ENCODE data around the gene TLX2. TPM values are rescaled to one million over a fixed set of nuclear protein-coding genes. Genes with fewer than 3 reads are reported as not detected.

TLX2 gene
- polyA plus RNA-seq, 1 experiment, result not detected

DNA sequence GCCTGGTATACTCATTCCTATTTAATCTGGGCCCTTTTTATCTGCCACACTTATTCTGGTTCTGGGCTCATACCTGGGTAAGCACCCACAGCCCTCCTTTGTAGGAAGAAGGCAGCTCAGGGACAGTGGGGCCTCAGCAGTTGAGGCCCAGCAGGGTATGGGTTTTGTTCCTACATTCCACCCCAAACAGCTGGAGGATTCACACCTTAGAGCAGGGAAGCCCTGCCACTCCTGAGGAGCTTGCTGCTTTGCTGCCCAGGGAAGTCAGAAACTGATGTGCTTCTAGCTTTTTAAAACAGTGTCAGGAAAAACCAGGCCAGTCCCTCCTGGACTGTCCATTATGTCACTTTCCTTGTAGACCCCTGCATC, 13.7 kb upstream of the TLX2 start:
- peaks cover 7% of the 10 kb centered on the region for H3K36me3 ChIP-seq (ENCODE audit: control insufficient read depth, insufficient read depth, low read length)
- peaks cover 11% of the 10 kb centered on the region for H3K27me3 ChIP-seq (ENCODE audit: control insufficient read depth, insufficient read depth, low read length)
- POLR2A ChIA-PET, result no interaction called here
- TF ChIP-seq CTCF (IDR thresholded peaks at IDR 0.05; ENCODE audit: insufficient read depth, low read depth, low read length), result no peak
- CTCF ChIA-PET, result interaction anchor here (0.7 to 2.9 kb wide), 3 partner anchors 11 to 87 kb away, joined by 3 to 13 read pairs (median 3); partner anchors contain the start of genes CCDC142 and TTC31
- no peak for DNase-seq (ENCODE audit: low read depth)
- no peak overlapping the region for H3K4me3 ChIP-seq (ENCODE audit: low read depth, low read length)

GRCh38 chr2:74501335-74502071, 12.7 kb upstream of the TLX2 start:
- Histone ChIP-seq H3K27me3 (ENCODE audit: control insufficient read depth, insufficient read depth, low read length) (peaks cover 11% of the 10 kb centered on the region), H3K4me3 (ENCODE audit: low read depth, low read length) (no peak overlapping the region), H3K36me3 (ENCODE audit: control insufficient read depth, insufficient read depth, low read length) (peaks cover 11% of the 10 kb centered on the region)
- CTCF ChIA-PET, result interaction anchor here (1.1 to 2.9 kb wide), 2 partner anchors 18 to 19 kb away, joined by 3 to 13 read pairs; partner anchors contain the start of genes CCDC142 and TTC31
- TF ChIP-seq CTCF (IDR thresholded peaks at IDR 0.05; ENCODE audit: insufficient read depth, low read depth, low read length), result no peak
- POLR2A ChIA-PET, result interaction anchor here (0.6 kb wide), 1 partner anchor 33 kb away, joined by 12 read pairs; no protein-coding TSS in a partner anchor
- no peak for DNase-seq (ENCODE audit: low read depth)

DNA sequence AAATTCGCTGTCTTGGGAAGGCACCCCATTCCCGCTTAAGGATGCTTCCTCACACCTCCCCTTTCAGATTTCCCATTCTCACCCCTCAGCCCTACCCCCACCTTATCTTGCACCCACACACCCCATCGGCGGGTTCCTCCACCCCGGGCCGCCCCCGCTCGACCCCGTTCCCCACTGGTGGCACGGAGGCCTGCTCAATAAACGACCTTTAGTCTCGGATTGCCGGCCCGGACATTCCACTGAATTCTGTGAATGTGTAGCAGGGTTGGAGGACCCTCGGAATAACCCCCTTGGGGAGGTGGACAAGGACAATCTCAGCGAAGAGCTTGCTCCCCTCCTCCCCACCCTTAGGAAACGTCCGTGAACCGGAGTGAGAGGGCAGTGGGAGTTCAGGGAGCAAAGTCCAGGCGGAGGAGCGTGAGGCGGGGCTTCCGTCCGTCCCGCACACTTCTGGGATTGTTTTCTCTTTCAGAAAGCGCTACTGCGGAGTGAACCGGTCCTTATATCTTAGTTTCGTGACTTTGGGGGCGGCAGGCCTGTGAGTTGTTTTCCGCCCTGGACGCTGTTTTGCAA, 12.0 kb upstream of the TLX2 start:
- Histone ChIP-seq H3K27me3 (ENCODE audit: control insufficient read depth, insufficient read depth, low read length) (peaks cover 11% of the 10 kb centered on the region), H3K36me3 (ENCODE audit: control insufficient read depth, insufficient read depth, low read length) (peaks cover 11% of the 10 kb centered on the region), H3K4me3 (ENCODE audit: low read depth, low read length) (peak overlapping the region; percentile 43)
- ChIA-PET CTCF (interaction anchor here (1.1 kb wide), 1 partner anchor 19 kb away, joined by 3 read pairs; the partner anchor contains the start of genes CCDC142 and TTC31), POLR2A (no interaction called here)
- no peak for TF ChIP-seq CTCF (IDR thresholded peaks at IDR 0.05; ENCODE audit: insufficient read depth, low read depth, low read length)
- no peak for DNase-seq (ENCODE audit: low read depth)

GRCh38 chr2:74502720-74503505, 11.3 kb upstream of the TLX2 start:
- TF ChIP-seq CTCF (IDR thresholded peaks at IDR 0.05; ENCODE audit: insufficient read depth, low read depth, low read length), result peak; percentile 39
- Histone ChIP-seq H3K4me3 (ENCODE audit: low read depth, low read length) (peak overlapping the region; percentile 43), H3K27me3 (ENCODE audit: control insufficient read depth, insufficient read depth, low read length) (peaks cover 11% of the 10 kb centered on the region), H3K36me3 (ENCODE audit: control insufficient read depth, insufficient read depth, low read length) (peaks cover 11% of the 10 kb centered on the region)
- ChIA-PET CTCF (interaction anchor here (0.8 to 2.5 kb wide), 6 partner anchors 20 to 168 kb away, joined by 3 to 14 read pairs (median 4); partner anchors contain the start of genes AUP1, CCDC142, HTRA2 and TTC31), POLR2A (interaction anchor here (0.6 kb wide), 1 partner anchor 64 kb away, joined by 3 read pairs; no protein-coding TSS in a partner anchor)
- no peak for DNase-seq (ENCODE audit: low read depth)
